DMS53 (cell line): Measurements from ENCODE around the gene GNG13.
"Not testable (repeated sequence)": the region's sequence is repeated elsewhere in the genome, so short reads cannot be mapped to it uniquely, and the experiment has no call there.

Experiments used
- DNase-seq: peaks from one replicate; lab custom pipeline; 2025; lab: John Stamatoyannopoulos, UW

GNG13 gene

DNA sequence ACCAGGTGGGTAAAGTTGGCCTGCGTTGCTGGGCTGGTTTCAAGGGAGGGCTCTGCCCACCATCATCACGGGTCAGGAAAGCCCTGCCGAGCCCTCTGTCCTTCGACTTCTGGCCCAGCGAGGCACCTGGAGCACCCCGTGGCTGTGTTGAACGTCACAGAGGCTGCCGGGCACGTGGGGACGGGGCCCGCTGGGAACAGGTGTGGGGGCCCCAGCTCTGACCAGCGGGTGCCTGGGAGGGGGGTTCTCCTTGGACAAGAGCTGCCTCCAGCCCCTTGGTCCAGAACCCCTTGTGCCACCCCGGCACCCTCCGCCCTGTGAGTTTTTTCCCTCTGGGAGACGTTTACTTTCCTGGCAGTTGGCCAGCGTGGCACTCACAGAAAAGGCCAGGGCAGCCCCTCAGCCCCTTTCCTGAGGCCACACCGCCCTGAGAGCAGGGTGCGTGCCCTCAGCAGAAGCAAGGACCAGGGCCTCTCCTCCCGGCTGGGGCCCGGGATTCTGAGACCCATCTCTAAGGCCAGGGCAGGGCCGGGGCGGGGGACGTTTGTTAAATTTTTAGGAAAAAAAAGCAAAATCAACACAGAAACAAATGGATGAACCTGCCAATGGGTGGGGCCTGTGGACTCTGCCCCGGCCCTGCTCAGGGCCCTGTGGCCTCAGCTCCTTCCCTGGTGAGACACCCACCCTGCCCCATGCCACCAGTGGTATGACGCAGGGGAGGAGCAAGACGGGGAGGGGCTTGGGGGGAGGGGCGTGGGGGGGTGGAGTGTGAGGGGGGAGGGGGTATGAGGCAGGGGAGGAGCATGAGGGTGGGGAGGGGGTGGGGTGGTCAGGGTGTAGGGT, 31.3 kb upstream of the GNG13 start:
- no peak for DNase-seq

DNA sequence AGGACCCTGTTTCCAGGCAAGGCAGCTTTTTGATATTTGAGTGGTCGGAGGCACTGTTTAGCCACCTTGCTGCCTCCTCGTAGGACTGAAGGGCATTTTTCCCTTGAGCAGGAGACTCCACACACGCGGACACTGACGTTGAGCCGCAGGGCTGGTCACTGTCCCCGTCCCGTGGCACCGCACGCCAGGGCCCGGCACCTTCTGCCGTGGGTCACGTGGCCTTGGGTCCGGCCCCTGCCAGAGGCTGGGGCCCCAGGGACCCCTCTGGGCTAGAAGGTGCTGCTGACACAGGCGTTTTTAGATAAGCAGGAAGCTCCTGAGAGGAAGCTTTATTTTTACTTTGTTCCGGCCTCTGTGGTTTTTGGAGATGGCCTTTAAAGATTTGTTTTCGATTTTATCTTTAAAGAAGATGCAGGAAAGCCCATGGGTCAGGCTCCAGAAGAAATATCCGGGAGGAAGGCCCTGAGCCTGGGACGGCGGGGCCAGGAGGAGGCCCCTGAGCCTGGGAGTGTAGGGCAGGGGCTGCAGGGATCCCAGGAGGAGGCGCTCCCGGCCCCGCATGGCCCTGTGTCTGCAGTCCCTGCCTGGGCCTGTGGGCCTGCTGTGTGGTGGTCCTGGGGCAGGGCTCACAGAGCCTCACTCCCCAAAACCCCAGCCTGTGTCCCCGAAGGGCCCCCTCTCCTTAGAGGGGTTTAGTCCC, 30.5 kb upstream of the GNG13 start:
- DNase-seq = no peak

DNA sequence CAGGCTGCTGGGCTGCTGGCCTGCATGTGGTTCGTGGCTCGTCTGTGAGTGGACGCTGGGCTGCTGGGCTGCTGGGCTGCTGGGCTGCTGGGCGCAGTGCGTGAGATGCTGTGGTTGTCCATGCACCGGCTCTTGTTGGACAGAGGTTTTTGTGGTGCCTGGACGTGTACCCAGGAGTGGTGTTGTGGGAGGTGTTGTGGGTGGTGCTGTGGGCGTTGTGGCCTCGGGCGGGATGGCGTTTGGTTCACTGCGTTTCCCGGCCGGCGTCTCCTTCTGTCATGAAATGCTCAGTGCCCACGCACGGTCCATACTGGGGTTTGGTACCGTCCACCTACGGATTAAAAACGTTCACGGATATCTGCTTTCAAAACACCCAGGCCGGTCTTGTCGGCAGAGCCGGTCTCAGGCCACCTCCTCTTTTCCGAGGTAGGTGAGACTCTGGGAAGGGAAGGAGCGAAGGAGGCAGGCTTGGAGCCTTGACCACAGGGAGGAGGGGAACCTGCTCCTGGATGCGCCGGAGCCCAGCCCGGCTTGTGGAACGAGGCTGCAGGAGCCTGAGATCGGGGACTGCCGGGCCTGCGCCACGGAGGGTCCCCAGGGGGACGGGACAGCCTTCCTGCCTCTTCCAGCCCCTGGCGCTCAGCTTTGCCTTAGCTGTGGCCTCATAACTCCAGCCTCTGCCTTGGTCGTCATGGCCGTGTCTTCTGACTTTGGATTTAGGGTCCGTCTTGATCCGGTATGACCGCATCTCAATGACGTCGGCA, 29.8 kb upstream of the GNG13 start:
- no peak for DNase-seq

DNA sequence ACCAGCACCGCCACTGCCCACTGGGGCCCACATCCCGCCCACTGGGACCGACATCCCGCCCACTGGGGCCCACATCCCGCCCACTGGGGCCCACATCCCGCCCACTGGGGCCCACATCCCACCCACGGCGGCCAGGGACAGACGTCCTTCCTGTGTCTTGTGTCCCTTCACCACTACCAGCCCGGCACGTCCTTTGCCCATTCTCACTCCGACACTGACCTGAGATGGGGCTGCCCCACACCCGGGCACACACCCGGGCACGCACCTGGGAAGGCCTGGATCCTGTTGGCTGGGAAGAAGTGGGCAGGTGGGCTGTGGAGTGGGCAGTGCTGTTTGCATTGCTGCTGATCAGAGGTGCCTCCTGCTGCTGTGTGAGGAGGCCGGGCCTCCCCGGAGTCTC, 28.4 kb upstream of the GNG13 start:
- no peak for DNase-seq

DNA sequence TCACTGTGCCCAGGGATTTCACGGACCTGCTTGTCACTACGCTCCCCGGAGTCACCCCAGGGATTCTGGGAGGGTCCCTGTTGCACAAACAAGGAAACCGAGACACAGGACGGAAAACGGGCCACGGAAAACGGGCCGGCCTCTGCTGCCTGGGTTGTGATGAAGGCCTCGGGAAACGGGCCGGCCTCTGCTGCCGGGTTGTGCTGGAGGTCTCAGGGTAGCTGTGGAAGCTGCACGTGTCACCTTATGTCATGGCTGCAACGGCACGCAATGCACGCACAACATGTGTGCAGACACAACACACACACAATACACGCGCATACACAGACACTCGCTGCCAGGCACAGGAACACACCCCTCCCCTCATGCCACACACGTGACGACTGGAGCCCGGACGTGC, 27.0 kb upstream of the GNG13 start:
- no peak for DNase-seq

DNA sequence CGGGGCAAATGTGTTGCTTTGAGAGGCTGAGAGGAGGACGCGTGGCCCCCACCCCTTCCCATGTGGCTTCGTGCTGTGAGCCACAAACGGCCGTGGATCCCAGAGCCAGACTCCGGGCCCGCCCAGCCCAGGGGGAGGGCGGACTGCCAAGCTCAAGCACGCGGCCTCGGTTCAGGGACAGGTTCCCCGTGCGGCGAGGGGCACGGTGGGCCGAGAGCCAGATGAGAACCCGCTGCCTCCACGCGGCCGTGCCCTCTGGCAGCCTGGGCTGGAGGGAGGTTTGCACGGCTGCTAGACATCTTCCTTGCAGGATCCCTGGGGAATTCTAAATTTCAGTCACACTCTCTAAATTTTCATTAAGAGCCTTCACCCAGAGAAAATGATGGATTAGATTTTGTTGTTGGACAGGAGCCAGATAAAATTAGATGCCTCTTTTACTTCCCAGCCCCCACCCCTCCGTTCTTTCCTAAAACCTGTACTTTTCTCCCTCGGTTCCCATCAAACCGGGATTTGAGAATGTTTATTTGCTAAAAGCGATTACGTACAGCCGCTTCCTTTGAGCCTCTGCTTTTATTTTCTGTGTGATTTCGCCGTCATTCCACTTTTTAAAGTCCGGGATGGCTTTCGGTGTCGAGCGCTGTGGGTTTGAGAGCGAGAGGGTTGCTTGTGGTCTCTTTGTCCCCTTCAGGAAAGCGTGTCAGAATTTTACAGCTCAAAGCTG, 25.0 kb upstream of the GNG13 start:
- DNase-seq = no peak

DNA sequence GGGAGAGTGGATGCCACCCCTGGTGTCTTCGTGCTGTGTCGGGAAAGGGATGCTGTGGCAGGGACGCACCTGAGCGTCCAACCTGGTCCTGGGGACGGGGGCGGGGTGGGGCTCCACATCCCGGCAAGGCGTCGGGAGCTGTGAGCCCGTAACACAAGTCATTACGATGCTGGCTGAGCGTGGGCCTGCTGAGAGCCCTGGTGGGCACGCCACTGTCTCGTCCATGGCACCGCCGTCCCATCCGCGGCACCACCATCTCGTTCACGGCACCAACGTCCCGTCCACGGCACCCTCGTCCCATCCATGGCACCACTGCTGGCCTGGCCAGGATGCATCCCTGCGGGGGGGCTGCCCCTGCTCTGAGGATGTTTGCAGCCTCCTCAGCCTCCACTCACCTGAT, 24.1 kb upstream of the GNG13 start:
- no peak for DNase-seq

DNA sequence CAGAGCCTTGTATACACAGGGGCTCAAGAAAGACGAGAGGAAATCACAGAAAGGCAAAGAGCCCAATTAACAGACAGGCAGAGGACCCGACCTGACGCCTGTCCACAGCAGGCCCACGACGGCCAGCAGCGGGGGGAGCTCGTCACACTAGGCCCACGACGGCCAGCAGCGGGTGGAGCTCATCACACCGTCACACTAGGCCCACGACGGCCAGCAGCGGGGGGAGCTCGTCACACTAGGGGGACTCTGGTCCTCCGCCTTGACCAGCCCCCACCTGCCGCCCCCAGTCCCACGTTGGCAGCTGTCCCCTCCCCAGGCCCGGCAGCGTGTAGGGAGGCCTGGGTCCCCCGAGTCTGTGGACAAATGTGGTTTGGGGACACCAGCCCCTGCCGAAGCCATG, 23.7 kb upstream of the GNG13 start:
- DNase-seq = no peak

DNA sequence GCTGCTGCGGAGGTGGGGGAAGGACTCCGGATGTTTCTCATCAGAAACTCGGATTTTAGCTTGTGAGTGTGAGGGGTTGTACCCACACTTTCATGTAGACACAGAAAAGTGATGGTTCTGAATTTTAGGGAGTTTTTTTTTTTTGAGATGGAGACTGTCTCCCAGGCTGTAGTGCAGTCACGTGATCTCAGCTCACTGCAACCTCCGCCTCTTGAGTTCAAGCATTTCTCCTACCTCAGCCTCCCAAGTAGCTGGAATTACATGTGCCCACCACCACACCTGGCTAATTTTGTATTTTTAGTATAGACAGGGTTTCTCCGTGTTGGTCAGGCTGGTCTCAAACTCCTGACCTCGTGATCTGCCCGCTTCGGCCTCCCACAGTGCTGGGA, 22.4 kb upstream of the GNG13 start:
- DNase-seq = no peak

DNA sequence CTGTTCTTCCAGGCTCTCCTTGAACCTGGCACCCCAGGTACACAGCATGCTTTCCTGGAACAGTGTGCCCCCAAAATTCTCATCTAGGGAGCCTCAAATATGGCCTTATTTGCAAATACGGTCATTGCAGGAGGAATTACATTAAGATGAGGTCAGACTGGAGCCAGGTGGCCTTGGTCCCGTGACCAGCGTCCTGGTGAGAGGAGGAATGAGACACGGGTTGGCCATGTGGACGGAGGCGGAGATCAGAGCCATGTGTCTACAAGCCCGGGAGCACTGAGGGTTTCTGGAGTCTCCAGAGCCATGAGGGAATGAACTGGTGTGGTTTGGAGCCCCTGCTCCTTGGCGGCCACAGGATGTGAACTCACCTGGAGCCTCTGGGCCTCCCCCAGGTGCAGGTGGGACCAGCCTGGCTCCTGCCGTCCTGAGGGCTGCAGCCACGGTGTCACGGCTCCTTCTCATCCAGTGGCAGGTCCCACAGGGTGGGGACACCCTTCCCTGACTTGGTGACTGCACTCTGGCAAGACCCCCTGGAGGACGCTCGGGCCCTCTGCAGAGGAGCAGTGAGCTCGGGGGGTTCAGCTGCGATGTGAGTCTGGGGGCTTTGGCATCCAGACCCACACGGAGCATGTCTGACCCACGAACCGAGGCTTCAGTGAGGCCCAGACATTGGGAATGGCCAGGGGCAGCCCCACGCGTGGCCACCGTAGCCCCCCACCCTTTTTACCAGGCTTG, 21.8 kb upstream of the GNG13 start:
- peak; percentile 48 for DNase-seq

DNA sequence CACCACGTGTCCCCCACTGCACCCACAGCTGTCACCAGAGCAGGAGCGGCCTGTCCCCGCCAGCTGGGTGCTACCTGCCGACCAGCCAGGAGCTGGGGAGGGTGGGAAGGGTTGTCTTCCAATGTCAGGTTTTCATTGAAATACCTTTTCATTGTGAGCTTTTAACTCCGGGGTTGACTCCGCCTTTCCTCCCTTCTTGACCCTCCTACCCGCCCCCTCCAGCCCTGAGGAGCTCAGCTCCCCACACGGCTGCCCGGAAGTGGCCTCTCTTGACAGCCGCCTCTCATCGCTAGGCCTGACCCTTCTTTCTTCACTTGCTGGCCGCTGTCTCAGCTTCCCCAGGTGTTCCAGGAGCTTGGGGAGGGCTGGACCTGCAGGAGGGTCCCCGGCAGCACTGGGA, 21.2 kb upstream of the GNG13 start:
- no peak for DNase-seq

DNA sequence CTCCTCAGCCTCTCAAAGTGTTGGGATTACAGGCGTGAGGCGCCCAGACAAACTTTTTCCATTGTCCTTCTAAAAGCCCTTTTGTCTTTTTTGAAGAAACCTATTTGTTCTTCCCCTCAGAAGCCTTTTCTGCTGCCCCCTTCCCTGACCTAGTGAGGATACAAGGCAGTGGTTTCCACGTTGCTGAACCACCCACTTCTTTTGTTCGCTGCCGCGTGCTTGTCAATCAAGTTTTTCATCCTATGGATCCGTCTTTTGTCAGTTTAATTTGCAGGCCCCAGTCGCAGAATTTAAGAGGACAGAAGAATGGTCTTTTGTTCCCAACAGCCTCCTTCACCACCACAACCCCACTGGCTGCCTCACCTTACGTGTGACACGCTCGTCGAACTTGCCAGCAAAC, 20.2 kb upstream of the GNG13 start:
- no peak for DNase-seq

DNA sequence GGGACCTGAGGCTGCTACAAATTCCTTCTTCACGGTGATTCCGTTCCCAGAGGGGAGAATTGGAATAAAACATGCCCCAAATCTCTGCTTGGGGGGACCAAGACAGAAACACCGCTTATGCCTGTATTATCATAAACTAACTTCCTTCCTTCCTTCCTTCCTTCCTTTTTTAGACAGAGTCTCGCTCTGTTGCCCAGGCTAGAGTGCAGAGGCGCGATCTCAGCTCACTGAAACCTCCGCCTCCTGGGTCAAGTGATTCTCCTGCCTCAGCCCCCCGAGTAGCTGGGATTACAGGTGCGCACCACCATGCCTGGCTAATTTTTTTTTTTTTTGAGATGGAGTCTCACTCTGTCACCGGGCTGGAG, 19.5 kb upstream of the GNG13 start:
- DNase-seq = not testable (repeated sequence)

DNA sequence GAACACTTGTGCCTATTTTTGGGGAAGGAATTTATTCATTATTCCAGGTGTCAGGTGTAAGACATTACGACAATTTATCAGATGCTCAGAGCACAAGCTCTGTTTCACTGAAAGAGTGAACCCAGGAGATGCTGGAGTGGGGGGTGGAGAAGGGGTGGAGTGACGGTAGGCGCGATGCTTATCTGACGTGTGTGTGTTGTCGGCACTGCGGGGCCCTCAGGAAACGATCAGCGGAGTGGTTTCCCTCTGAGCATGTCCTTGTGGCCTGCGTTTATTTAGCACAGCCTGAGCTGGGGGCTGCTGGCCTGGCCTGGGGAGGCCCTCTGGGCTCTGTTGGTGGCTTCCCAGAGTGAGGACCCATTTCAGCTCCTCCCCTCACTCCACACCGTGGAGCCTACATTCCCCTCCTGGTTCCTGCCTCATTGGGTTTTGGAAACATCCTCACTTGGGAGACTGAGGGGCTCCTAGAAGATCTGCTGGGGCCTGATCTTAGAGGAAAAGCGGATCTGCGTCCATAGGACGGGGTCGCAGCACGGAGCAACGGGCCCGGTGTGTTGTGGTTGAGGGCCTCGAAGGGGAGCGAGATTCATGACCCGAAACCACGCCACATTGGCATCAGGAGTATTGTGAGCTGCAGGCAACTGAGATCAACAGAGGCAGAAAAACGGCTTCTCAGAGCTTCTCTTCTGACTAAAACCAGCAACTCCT, 19.0 kb upstream of the GNG13 start:
- no peak for DNase-seq

DNA sequence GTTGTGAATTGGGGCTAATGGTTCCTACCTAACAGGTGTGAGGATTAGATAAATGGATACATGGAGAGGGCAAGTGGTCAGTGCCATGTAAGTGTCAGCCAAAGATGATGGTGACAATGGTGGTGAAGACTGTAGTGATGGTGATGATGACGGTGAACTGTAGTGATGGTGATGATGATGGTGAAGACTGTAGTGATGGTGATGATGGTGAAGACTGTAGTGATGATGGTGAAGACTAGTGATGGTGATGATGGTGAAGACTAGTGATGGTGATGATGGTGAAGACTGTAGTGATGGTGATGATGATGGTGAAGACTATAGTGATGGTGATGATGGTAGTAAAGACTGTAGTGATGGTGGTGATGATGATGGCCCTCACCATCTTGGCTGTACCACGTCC, 18.1 kb upstream of the GNG13 start:
- DNase-seq = no peak

DNA sequence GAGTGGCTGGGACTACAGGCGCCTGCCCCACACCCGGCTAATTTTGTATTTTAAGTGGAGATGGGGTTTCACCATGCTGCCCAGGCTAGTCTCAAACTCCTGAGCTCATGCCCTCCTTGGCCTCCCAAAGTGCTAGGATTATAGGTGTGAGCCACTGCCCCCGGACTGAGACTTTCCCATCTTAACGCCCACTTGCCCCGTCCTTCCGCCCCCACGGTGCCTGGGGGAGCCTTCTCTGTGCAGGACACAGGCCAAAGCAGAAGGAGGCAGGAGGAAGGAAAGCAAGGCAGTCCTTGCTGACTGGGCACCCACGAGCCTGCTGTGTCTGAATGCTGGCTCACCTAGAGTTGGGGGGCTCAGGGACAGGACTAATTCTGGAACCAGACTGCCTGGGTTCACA, 17.6 kb upstream of the GNG13 start:
- DNase-seq = no peak

DNA sequence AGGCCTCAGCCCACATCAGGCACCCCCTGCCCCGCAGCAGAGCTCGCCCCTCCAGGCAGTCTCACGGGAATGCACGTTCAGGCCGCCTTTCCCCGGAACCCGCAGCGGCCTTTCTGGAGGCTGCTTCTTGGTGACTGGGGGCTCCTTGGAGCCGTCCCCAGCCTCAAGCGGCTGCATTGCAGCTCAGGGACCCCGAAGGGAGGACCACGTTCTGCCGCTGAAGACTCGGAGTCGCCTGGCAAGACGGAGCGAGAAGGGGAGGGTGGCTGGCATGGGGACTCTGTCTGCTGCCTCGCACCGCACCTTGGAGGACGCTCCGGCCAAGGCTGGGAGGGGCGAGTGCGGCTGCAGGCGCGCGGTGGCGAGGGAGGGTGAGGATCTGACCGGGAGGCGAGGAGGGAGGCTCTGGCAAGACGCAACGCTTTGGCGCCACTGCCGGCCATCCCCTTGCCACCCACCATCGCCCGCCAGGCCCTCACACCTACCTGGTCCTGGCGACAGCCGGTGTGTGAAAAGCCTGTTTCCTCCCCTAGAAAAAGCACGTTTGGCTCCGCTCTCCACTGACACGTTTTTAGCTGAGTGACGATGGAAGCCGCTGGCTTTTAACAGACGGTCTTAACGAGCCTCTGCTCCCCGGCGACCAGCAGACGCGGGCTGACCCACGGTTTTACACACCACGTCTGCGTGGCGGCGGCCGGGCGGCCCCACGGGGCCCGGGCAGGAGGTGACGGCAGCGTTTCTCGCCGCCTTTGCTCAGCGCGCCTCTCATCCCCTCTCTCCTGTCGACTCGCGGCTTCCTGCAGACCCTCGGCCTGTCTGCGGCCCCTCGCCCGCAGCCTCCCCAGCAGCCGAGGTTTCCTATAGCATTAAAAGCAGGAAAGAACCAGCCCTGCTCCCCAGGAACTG, 16.7 kb upstream of the GNG13 start:
- peak; percentile 37 for DNase-seq

DNA sequence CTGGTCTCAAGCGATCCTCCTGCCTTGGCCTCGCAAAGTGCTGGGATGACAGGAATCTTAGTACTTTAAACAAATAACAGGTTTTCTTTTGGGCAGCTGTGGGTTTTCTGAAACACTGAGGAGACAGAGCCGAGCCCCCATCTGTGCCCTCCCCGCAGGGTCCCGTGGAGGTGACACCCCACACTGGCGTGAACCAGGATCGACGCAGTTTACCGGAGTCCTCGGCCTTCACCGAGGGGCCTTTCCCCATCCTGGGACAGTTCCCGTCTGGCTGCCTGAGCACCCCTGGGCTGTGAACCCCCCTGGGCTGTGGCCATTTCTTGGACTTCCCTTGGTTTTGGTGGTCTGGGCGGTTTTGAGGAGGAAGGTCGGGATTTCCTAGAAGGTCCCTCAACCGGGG, 15.3 kb upstream of the GNG13 start:
- no peak for DNase-seq

DNA sequence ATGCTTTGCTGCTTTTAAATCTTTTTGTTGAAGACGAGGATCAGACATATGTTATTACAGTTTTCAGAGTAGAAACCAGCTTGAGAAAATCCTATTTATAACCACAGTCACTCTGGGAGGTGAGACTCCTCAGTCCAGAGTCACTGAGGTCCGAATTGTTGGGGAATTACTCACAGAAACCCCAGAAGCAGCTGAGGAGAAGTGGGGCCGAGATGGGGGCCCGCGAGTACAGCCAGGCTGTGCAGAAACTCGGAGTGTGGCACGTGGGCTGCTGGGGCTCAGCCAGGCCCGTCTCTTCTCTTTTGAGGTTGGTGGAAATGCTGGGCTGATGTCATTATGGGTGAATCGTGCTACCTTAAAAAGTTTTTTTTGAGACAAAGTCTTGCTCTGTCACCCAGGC, 14.4 kb upstream of the GNG13 start:
- DNase-seq = no peak

DNA sequence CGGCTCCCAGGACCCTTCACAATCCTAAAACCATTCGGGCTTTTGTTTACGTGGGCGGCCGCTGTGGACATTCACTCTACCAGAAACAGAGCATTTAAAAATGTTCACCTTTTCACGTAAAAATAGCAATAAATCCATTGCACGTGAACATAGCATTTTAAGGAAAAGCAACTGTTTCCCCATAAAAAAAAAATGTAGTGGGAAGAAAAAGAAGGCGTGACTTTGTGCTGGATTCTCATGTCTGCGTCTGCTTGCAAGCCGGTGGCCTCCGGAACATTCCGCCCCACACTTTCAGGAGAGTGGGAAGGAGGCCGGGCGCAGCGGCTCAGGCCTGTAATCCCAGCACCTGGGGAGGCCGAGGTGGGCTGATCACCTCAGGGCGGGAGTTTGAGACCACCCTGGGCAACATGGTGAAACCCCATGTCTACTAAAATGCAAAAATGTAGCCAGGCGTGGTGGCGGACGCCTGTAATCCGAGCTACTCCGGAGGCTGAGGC, 13.4 kb upstream of the GNG13 start:
- no peak for DNase-seq
